GM12878 (cell line): ENCODE results near the gene CCL15. TPM values are rescaled to one million over a fixed set of nuclear protein-coding genes. Genes with fewer than 3 reads are reported as not detected.

ENCODE experiments used
- CBX3 ChIP-seq: fragments of 200-600 bp; sonication (generic); IDR thresholded peaks from 2 replicates; pipeline ENCODE4 v1.6.1; 2016; ENCODE audit warnings: low read depth, borderline replicate concordance
- CEBPZ ChIP-seq: fragments of 150-350 bp; IDR thresholded peaks from 2 replicates; pipeline ENCODE4 v1.6.1; 2016; ENCODE audit warnings: low read depth, low read length
- CHD2 ChIP-seq: IDR thresholded peaks from 2 replicates; pipeline ENCODE4 v1.6.1; 2011; ENCODE audit warnings: low read depth, low read length, improper control_type of control experiment, borderline replicate concordance
- GABPA ChIP-seq: IDR thresholded peaks from 2 replicates; pipeline ENCODE4 v1.6.1; 2014; ENCODE audit warnings: antibody characterized with exemption, low read depth, mild to moderate bottlenecking, inconsistent platforms
- MEF2B ChIP-seq: fragments of 450-650 bp; IDR thresholded peaks from 2 replicates; pipeline ENCODE4 v1.6.1; 2018; ENCODE audit warnings: mild to moderate bottlenecking, moderate library complexity; ENCODE audit not compliant: partially characterized antibody, poor library complexity, severe bottlenecking
- MYB ChIP-seq: fragments of 150-350 bp; IDR thresholded peaks from 2 replicates; pipeline ENCODE4 v1.6.1; 2014; ENCODE audit warnings: mild to moderate bottlenecking, low read depth, low read length, borderline replicate concordance
- MYC ChIP-seq: IDR thresholded peaks from 2 replicates; pipeline ENCODE4 v1.6.1; 2011; ENCODE audit warnings: mild to moderate bottlenecking, low read length, moderate library complexity, inconsistent platforms; ENCODE audit not compliant: insufficient read depth, insufficient replicate concordance, insufficient read length, severe bottlenecking
- NBN ChIP-seq: fragments of 450-650 bp; IDR thresholded peaks from 2 replicates; pipeline ENCODE4 v1.6.1; 2016
- PML ChIP-seq: IDR thresholded peaks from 2 replicates; pipeline ENCODE4 v1.6.1; 2012; ENCODE audit warnings: low read length, inconsistent platforms
- RELB ChIP-seq: fragments of 450-650 bp; IDR thresholded peaks from 2 replicates; pipeline ENCODE4 v1.6.1; 2017; ENCODE audit warnings: low read depth, mild to moderate bottlenecking, moderate library complexity
- SMAD1 ChIP-seq: fragments of 450-650 bp; IDR thresholded peaks from 2 replicates; pipeline ENCODE4 v1.6.1; 2018; ENCODE audit warnings: mild to moderate bottlenecking, low read depth; ENCODE audit not compliant: partially characterized antibody
- TBL1XR1 ChIP-seq: IDR thresholded peaks from 2 replicates; pipeline ENCODE4 v1.6.1; 2012; ENCODE audit warnings: low read depth, low read length, improper control_type of control experiment
- WRNIP1 ChIP-seq: IDR thresholded peaks from 2 replicates; pipeline ENCODE4 v1.6.1; 2011; ENCODE audit warnings: low read depth, low read length, improper control_type of control experiment, borderline replicate concordance
- ZNF274 ChIP-seq: IDR thresholded peaks from one replicate; pipeline ENCODE4 v1.8.0; 2011; ENCODE audit not compliant: insufficient read length, insufficient read depth
- polyA plus RNA-seq, 11 experiments: library from polyadenylated mRNA; depleted of rRNA in 4 of 11; unstranded in 6 of 11; stranded (reverse) in 5 of 11; fragments of >200 nt; fragmentation: Nextera tagmentation in 4 of 11; fragmentation: Illumina TruSeq in 1 of 11; extraction: Ambion mirVana in 4 of 11; extraction: Trizol in 1 of 11; gene quantifications; 1 replicate in 1 of 11; 2 replicates in 10 of 11; pipeline versions ENCODE4 v1.2.1 to v1.2.3, GENCODE V29; 2011 to 2016; ENCODE audit warnings: inconsistent platforms in 2 of 11, missing spikeins in 2 of 11, low read depth in 1 of 11
- total RNA-seq, 4 experiments: library from RNA; depleted of rRNA in 3 of 4; stranded (reverse); fragments of >200 nt in 3 of 4; fragmentation: Illumina TruSeq in 1 of 4; extraction: Trizol in 1 of 4; gene quantifications; 2 replicates each; pipeline versions ENCODE4 v1.2.1 to v1.2.3, GENCODE V29; 2013 to 2021
- TF ChIP-seq, protein P1 (sequence below): IDR thresholded peaks from 2 replicates; pipeline ENCODE4 v1.6.1; 2012; ENCODE audit warnings: low read depth, low read length, improper control_type of control experiment
- TF ChIP-seq, protein P2 (sequence below): fragments of 450-650 bp; IDR thresholded peaks from 2 replicates; pipeline ENCODE4 v1.6.1; 2017; ENCODE audit warnings: antibody characterized with exemption, mild to moderate bottlenecking, moderate library complexity
- TF ChIP-seq, protein P3 (sequence below): fragments of 450-650 bp; formaldehyde crosslinking; IDR thresholded peaks from 2 replicates; pipeline ENCODE4 v1.4.0; 2020; ENCODE audit warnings: mild to moderate bottlenecking, moderate library complexity

The CCL15 gene
- total and polyA plus RNA-seq, 10 of the 15 experiments (the other 5 are each of a cell fraction or from before 2014, with no cell fraction given) = 0.12 TPM; not detected in 9

DNA sequence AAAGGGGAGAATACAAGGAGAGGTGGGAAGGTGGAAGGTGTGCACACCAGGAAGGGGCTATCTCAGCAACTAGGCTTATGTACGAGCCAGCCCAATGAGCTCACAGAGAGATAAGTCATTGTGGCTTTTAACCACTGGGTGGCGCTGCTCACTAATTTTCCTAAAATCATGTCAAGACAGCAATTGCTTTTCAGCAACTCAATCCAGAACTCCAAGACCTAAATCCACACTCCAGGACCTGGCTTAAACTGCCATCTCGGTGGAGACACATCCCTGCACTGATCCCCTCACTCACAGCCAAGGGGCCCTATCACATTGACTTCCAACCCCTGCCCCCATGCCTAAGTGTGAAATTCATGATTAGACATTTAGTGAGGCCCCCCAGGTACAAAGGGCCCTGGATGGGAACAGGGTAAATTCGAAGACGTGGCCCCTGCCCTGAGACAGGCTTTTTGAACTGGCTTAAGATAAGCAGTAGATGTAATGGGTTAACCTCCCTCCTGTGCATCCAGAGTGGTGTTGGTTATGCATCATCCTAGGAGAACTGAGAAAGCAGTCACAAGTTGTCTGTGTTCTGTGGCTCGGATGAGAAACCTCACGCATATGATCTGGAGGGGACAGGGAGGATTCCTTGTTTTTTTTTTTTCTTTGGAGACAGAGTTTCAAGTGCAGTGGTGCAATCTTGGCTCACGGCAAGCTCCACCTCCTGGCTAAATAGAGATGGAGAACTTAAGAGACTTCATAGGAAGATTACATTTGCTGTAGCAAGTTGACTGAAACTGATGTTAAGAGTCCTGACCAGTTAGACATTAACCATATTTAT is 31.6 kb downstream of the CCL15 start (continued):
- TF ChIP-seq CEBPZ = no peak
- TF ChIP-seq CHD2 = no peak
- TF ChIP-seq SMAD1 = no peak
- TF ChIP-seq, protein P1, sequence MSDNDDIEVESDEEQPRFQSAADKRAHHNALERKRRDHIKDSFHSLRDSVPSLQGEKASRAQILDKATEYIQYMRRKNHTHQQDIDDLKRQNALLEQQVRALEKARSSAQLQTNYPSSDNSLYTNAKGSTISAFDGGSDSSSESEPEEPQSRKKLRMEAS = no peak
- no peak for TF ChIP-seq TBL1XR1
- TF ChIP-seq MYC = no peak
- TF ChIP-seq, protein P2, sequence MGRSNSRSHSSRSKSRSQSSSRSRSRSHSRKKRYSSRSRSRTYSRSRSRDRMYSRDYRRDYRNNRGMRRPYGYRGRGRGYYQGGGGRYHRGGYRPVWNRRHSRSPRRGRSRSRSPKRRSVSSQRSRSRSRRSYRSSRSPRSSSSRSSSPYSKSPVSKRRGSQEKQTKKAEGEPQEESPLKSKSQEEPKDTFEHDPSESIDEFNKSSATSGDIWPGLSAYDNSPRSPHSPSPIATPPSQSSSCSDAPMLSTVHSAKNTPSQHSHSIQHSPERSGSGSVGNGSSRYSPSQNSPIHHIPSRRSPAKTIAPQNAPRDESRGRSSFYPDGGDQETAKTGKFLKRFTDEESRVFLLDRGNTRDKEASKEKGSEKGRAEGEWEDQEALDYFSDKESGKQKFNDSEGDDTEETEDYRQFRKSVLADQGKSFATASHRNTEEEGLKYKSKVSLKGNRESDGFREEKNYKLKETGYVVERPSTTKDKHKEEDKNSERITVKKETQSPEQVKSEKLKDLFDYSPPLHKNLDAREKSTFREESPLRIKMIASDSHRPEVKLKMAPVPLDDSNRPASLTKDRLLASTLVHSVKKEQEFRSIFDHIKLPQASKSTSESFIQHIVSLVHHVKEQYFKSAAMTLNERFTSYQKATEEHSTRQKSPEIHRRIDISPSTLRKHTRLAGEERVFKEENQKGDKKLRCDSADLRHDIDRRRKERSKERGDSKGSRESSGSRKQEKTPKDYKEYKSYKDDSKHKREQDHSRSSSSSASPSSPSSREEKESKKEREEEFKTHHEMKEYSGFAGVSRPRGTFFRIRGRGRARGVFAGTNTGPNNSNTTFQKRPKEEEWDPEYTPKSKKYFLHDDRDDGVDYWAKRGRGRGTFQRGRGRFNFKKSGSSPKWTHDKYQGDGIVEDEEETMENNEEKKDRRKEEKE = no peak
- TF ChIP-seq CBX3 = no peak
- TF ChIP-seq MEF2B = no peak
- TF ChIP-seq NBN = no peak
- TF ChIP-seq GABPA = no peak
- TF ChIP-seq WRNIP1 = no peak
- no peak for TF ChIP-seq PML
- TF ChIP-seq MYB = no peak
- TF ChIP-seq ZNF274 = no peak
- TF ChIP-seq RELB = peak; percentile 48
- TF ChIP-seq, protein P3, sequence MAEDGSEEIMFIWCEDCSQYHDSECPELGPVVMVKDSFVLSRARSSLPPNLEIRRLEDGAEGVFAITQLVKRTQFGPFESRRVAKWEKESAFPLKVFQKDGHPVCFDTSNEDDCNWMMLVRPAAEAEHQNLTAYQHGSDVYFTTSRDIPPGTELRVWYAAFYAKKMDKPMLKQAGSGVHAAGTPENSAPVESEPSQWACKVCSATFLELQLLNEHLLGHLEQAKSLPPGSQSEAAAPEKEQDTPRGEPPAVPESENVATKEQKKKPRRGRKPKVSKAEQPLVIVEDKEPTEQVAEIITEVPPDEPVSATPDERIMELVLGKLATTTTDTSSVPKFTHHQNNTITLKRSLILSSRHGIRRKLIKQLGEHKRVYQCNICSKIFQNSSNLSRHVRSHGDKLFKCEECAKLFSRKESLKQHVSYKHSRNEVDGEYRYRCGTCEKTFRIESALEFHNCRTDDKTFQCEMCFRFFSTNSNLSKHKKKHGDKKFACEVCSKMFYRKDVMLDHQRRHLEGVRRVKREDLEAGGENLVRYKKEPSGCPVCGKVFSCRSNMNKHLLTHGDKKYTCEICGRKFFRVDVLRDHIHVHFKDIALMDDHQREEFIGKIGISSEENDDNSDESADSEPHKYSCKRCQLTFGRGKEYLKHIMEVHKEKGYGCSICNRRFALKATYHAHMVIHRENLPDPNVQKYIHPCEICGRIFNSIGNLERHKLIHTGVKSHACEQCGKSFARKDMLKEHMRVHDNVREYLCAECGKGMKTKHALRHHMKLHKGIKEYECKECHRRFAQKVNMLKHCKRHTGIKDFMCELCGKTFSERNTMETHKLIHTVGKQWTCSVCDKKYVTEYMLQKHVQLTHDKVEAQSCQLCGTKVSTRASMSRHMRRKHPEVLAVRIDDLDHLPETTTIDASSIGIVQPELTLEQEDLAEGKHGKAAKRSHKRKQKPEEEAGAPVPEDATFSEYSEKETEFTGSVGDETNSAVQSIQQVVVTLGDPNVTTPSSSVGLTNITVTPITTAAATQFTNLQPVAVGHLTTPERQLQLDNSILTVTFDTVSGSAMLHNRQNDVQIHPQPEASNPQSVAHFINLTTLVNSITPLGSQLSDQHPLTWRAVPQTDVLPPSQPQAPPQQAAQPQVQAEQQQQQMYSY (CRISPR knock-in tag) = no peak
